Nephron progenitor cell (in vitro differentiated cells): ENCODE results near the gene IZUMO1R.

Source experiments
- DNase-seq: peaks from one replicate; pipeline ENCODE4 v3.0.0; 2021
- H3K27ac Mint-ChIP-seq: 2 replicates; pipeline ENCODE4 v1.8.0; 2021; ENCODE audit warnings: mild to moderate bottlenecking, moderate library complexity, mixed read lengths
- H3K27me3 Mint-ChIP-seq: 2 replicates; pipeline ENCODE4 v1.8.0; 2021; ENCODE audit warnings: mild to moderate bottlenecking, low read depth, mixed read lengths; ENCODE audit not compliant: poor library complexity
- H3K36me3 Mint-ChIP-seq: 2 replicates; pipeline ENCODE4 v1.8.0; 2021; ENCODE audit warnings: low read depth, mixed read lengths
- H3K4me1 Mint-ChIP-seq: 2 replicates; pipeline ENCODE4 v1.8.0; 2021; ENCODE audit warnings: mixed read lengths
- H3K4me3 Mint-ChIP-seq: 2 replicates; pipeline ENCODE4 v1.8.0; 2021; ENCODE audit warnings: mild to moderate bottlenecking, moderate library complexity, mixed read lengths
- H3K9me3 Mint-ChIP-seq: 2 replicates; pipeline ENCODE4 v1.8.0; 2021; ENCODE audit warnings: mild to moderate bottlenecking, moderate library complexity, mixed read lengths
- CTCF ChIP-seq: fragments of 200-600 bp; sonication (generic); IDR thresholded peaks from 2 replicates; pipeline ENCODE4 v1.5.0; 2021; ENCODE audit warnings: antibody characterized with exemption

The IZUMO1R gene

GRCh38 chr11:94279996-94280395 lies 24.4 kb upstream of the IZUMO1R start:
- peaks cover 3% of the 10 kb centered on the region for H3K4me1 Mint-ChIP-seq
- H3K4me3 Mint-ChIP-seq, result no peak overlapping the region
- no peak overlapping the region for H3K27ac Mint-ChIP-seq
- H3K36me3 Mint-ChIP-seq, result no peaks in the 10 kb centered on the region
- H3K27me3 Mint-ChIP-seq, result peaks cover 6% of the 10 kb centered on the region
- TF ChIP-seq CTCF, result no peak
- H3K9me3 Mint-ChIP-seq, result no peaks in the 10 kb centered on the region
- DNase-seq, result no peak

- Mint-ChIP-seq H3K9me3 (no peaks in the 10 kb centered on the region), H3K27me3 (peaks cover 4% of the 10 kb centered on the region)
- no peak for TF ChIP-seq CTCF
These were observed 23.1 kb upstream of the IZUMO1R start for GRCh38 chr11:94281324-94281723.

GRCh38 chr11:94283678-94284077 lies 20.7 kb upstream of the IZUMO1R start:
- DNase-seq, result no peak
- TF ChIP-seq CTCF, result no peak
- Mint-ChIP-seq H3K4me1 (no peaks in the 10 kb centered on the region), H3K36me3 (no peaks in the 10 kb centered on the region), H3K27me3 (peaks cover 1% of the 10 kb centered on the region), H3K4me3 (no peak overlapping the region), H3K27ac (no peak overlapping the region), H3K9me3 (no peaks in the 10 kb centered on the region)

More at GRCh38 chr11:94281324-94281723, 23.1 kb upstream of the IZUMO1R start:
- peaks cover 3% of the 10 kb centered on the region for H3K4me1 Mint-ChIP-seq
- H3K36me3 Mint-ChIP-seq, result no peaks in the 10 kb centered on the region
- H3K27ac Mint-ChIP-seq, result no peak overlapping the region
- H3K4me3 Mint-ChIP-seq, result no peak overlapping the region
- peak; percentile 33 for DNase-seq

GRCh38 chr11:94295534-94295933 lies 8.8 kb upstream of the IZUMO1R start:
- H3K27me3 Mint-ChIP-seq, result no peaks in the 10 kb centered on the region
- H3K9me3 Mint-ChIP-seq, result peaks cover 15% of the 10 kb centered on the region
- no peak for DNase-seq
- TF ChIP-seq CTCF, result no peak
- H3K27ac Mint-ChIP-seq, result no peak overlapping the region
- H3K4me3 Mint-ChIP-seq, result no peak overlapping the region
- H3K4me1 Mint-ChIP-seq, result no peaks in the 10 kb centered on the region
- no peaks in the 10 kb centered on the region for H3K36me3 Mint-ChIP-seq

GRCh38 chr11:94297985-94298576 lies 6.3 kb upstream of the IZUMO1R start:
- no peak for TF ChIP-seq CTCF
- no peaks in the 10 kb centered on the region for H3K27me3 Mint-ChIP-seq
- DNase-seq, result no peak
- no peaks in the 10 kb centered on the region for H3K9me3 Mint-ChIP-seq
- H3K4me1 Mint-ChIP-seq, result peaks cover 7% of the 10 kb centered on the region
- H3K36me3 Mint-ChIP-seq, result no peaks in the 10 kb centered on the region
- no peak overlapping the region for H3K4me3 Mint-ChIP-seq
- H3K27ac Mint-ChIP-seq, result no peak overlapping the region

GRCh38 chr11:94302776-94303175 lies 1.6 kb upstream of the IZUMO1R start:
- Mint-ChIP-seq H3K9me3 (no peaks in the 10 kb centered on the region), H3K27ac (no peak overlapping the region), H3K27me3 (peaks cover 8% of the 10 kb centered on the region), H3K4me3 (no peak overlapping the region), H3K36me3 (no peaks in the 10 kb centered on the region), H3K4me1 (peaks cover 7% of the 10 kb centered on the region)
- TF ChIP-seq CTCF, result no peak
- DNase-seq, result no peak
